Effector CD4-positive, alpha-beta T cell (primary cell): ENCODE measurements around the gene TRPM3.

Source experiments
- DNase-seq: peaks from one replicate; pipeline ENCODE4 v3.0.0-alpha.2; 2020

Gene TRPM3

DNA sequence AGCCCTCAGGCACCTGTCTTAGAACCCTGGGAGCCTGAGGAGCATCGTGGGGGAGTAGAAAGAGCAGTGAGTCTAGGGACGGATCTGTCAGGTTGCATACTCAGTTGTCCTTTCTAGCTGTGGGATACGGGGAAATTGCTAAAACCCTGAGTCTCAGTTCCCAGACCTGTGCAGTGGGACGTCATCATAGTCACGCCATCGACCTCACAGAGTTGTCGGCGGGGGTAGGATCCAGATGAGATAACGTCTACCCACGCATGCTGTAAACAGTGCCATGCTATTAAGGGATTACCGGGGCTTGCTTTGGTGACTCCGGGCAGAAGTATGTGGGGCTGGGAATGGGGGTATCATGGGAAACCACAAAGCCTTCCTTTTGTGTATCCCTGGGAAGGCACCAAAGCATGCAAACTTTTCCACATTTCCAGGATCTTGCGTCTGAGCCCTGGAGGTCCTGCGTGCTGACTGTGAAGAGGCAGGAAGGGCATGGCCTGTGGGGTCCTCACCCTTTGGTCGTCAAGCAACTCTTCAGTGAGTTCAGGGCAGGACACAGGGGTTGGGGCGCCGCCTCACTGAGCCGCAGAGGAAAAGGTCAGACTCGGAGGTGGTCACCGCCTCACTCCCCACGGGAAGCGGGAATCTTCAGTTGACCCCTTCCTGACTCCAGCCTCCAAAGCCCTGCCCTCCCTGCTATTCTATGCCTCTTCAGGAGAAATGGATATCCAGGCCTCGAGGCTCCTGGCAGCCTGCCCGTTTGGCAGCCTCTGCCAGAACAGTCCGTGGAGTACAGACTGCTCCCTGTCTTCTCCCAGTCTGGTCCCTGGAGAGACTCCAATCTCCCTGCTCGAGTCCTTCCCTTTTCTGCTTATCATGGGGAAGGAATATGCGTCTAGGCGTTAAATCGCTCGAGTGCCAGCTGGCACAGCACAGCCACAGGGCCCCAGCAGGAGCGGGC lies 520.1 kb downstream of the TRPM3 start:
- no peak for DNase-seq

DNA sequence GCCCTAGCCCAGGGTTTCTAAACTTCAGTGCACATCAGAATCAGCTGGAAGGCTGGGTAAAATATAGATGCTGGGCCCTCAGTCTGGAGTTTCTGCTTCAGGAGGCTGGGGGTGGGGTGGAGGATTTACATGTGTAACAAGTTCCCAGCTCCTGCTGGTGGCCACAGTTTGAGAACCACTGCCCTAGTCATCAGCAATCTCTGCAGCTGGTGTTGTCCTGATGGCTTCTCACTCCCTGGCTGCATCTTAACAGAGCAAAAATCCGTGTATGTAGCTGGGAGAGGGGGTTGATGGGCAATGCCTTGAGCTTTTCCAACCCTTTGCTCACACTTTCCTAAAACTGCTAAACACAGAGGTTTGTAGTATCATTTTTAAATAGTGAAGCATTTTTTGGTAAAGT lies 520.9 kb downstream of the TRPM3 start:
- DNase-seq = no peak

DNA sequence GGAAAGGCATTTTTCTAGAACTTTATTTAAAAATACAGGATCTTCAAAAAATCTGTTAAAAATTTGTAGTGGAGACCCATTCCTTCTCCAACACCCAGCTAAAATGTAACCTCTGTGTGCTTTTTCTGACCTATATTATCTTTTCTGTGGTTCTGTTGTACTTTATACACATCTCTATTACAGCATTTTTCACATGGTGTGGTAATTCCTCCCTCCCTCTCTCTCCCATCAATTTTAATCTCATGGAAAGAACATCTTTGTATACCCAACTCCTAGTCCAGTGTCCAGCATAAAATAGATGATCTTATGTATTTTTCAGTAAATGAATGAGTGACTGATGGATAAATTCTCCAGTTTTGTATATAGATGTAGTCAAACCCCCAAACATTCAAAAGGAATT lies 523.5 kb downstream of the TRPM3 start:
- DNase-seq = no peak

DNA sequence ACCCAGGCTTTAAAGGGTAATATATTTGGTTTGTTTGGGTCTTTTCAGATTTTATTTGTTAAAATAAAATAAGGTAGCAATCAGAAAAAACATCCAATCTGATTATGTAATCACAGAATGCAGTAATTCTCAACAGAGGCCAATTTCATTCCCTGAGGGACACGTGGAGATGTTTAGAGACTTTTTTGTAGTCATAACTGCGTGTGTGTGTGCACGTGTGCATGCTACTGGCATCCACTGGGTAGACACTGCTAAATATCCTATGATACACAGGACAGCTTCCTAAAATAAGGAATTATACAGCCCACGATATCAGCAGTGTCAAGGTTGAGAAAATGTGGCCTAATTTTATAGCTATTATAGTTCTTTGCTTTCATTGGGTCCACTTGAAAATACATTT lies 526.2 kb downstream of the TRPM3 start:
- DNase-seq = no peak

DNA sequence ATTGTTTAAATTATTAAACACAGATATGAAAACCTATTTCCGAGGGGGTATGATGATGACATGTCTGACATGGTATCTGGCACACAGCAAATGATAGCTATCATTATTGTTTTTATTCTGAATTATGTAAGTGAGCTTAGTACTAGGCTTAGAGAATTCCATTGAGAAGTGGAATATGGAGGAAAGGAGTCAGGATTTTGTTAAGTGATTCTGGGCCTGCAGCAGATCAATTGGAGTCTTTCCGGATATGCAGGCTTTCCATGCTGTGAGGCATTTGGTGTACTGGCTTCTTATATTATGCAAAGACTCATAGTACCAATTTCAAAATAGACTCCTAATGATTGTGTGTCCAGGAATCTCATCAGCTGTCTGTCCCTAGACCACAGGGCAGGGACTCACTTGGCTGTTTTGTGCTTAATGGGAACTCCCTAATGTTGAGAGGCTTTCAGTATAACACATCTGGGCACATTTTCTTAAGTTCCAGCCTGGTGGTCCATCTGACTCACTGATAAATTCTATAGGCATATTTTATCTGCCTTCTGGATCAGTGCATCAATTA lies 527.0 kb downstream of the TRPM3 start:
- DNase-seq = no peak

DNA sequence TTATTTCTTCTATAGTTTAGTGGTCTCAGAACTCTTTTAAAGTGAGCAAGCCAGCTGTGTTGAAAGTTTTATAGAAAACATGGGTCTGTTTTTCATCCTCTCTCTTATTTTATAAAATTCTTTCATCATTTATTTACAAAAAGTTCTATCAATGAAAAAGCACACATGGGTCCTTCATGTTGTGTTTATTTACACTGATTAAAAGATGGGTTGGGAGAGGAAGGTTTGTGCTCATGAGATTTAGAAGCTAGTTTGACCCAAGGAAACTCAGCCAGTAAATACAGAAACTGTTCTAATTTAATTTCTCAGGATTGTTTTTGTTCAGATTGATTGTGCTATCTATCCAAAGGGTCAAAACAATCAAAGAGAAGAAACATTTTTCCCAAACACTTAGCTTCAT lies 528.2 kb downstream of the TRPM3 start:
- no peak for DNase-seq

DNA sequence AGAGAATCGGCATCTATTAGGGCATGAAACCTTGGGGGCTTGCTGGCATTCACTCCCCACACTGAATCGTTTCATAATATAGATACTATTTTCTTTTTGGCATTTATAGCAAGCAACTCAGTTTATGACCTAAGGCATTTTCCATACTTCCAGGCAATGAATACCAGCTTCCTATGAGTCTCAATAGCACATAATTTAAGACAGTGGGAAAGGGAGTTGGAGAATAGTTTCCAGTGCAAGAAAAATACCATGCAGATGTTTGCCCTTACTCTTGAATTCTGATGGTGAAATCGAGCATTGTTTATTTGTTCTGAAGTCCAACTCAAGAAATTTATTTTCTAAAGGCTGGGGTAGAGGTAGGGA lies 531.1 kb downstream of the TRPM3 start:
- DNase-seq = no peak

DNA sequence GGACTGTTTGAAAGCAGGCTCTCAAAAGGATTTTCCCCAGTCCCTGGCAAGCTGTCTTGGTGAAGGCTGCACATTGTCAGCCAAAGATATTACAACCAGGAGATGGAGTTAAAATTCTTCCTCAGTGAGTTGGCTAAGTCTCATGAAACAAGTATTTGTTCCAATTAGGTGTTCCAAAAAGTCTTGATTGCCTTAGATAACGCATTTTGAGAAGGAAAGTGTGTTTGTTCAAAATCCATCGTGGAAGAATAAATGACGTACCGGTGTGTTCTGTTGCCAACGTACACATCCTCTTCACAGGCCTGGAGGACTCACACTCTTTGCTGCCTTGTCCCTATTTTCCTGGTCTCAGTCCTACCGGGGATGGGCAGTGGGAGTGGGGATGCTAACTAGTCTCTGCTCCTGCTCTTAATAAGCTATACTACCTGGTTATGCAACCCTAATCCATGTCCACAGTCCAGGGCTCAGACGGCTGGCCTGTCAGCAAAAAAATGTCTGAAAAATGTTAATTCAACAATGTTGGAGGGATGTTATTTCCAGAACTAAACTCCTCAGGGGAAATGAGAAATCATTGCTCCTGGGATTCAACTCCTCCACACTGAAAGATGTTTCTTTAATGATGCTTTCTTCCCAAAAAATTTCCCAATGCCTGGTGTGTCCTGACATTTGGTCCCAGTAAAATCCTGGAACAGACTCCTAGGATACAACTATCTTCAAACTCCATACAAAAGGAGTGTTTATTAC lies 531.7 kb downstream of the TRPM3 start:
- DNase-seq = no peak

DNA sequence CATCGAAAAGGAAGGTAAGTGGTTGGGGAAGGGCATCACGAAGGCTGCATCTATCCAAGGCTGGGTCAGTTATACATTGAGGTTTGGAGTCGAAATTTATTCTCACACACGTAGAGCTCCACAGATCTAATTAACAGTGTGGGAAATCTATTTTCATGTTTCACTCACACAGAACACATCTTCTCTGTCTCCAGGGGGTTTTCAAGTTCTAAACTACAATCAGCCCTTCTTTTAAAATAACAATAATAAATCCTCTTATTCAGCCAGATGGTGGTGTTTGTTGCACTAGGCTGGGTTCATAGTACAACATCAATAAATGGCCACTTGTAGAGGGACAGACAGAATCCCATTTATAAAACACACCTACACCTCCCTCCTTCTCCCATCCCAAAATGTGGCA lies 532.4 kb downstream of the TRPM3 start:
- no peak for DNase-seq

DNA sequence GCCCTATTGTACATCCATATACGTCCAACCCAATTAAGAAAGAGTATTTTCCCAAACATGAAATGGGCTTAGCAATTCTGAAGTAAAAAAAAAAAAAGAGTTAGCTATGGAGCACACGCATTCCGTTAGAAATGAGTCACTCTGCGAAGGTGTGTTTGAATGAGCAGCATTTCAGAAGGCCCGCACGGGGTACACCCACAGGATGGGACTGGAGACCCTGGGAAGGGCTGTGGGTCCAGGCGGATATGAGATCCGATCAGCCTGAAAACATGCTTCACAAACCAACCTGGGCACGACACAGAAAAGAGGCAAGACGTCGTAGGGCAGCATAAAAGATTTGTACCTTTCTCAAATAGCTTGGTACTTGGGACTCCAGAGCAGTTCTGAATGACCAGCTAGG lies 533.0 kb downstream of the TRPM3 start:
- no peak for DNase-seq

DNA sequence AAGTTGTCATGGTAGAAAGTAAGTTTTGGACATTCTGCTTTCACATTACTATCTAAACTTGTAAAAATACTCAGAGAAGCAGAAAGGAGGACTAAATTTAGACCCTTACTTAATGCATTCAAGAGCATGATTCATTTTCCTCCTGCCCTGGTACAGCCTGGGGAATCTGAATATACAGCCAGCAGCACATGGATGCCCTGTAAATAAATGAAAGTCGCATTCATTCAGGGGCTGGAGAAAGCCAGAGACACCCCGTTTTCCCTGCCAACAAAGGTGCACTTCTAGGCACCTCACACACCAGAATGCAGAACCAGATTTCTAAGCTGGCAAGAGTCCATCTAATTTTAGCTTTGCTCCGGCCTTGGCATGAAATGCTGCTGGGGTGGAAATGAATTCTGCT lies 534.2 kb downstream of the TRPM3 start:
- no peak for DNase-seq

DNA sequence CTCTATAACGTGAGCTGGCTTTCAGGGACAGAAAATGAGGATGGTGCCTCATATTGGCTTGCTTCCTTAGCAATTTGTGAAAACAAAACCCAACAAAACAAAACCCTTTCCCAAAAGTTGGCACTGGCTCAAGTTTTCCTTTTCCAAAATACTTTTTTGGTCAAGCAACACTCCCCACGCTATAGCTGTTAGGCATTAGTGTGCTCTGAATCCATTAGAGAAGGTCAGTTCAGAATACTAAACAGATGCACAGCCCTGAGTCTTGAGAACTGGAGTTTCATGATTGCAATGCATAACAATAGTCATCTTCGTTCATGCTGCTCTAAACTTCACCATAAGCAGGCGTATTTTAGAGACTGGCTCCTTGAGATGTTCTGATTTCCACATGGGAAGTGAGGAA lies 534.9 kb downstream of the TRPM3 start:
- no peak for DNase-seq

DNA sequence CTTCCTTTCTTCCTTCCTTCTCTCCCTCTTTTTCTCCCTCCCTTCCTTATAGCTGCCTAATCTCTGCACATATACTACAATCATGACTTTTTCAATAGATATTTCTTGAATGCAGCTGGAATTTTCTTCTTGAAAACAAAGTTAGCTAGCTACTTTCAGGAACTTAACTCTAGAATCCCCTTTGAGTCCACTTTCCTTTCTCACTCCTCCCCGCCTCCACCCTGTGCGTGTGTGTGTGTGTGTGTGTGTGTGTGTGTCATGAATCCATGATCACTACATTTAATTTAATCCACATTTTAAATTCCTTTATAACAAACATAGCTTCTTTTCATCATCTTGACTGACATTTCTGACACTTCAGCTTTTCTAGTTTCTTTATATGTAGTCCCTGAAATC lies 539.5 kb downstream of the TRPM3 start:
- no peak for DNase-seq

DNA sequence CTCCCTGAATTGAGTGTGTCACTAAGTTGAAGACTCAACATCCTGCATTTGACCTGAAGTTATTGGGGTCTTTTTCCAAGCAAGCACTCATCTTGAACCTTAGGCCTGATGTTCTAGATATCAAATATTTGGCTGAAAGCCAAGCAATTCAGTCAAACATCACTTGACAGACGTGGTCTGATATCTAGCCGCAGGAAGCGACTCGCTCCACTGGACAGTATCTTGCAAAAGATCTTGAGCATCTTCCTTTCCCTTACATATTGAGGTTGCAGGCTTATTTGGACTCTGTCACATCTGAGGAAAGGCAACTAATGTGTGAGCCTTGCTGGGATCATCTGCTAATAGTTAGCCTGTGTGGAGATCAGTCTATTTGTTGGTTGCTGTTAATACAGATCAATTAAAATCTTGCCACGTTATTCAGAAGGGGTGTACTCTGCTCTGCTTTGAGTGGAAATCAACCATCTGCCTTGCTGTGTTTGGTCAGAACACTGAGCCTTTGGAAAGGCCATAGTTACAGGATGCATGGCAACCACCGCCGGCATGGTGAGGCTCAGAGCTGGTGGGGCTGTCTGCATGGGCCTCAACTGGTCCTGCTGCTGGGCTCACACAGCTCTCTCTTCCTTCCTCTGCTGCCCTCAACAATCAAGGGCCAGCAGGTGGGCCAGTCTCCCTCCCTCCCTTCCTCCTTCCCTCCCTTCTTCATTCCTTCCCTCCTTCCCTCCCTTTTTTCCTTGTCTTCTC lies 540.0 kb downstream of the TRPM3 start:
- DNase-seq = no peak

DNA sequence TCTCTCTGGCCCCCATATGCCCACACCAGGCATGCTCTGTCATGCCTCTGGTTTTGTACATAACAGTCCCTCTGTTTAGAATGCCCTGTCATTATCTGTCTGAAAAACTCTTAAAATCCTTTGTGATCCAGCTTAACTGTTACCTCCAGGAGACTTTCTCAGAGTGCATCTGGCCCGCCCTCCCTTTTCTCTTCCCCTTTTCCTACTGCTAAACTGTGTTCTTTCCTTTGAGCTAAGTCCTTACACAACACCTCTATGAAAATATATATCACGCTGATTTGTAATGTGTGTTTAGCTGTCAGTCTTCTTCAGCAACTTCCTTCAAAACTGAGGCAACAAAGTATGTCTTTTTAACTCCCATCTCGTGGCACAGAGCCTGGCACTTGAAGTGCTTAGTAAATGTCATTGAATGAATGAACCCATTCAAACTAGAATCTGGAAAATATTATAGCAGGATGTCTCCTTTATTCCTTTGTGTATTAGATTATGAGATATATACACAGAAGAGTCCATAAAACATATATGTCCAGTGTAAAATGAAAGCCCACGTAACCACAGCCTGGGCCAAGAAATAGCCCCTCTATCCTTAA lies 540.7 kb downstream of the TRPM3 start:
- DNase-seq = no peak

DNA sequence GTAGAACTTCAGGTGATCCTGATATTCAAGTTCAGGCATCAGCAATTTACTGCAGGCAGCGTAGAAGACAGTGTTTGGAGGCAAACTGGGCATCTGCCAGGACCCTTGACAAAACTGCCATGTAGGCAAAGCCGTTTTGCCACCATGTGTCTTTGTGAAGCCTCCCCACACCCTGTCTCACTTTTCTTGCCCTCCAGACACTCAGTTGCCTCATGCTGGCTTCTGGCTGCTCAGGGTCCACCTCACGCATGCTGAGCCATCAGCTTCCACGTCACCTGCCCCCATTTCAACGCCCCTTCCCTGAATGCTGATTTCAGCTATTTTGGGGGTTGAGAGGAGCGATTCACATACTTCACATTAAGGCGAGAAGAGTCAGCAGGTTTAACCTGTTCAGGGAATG lies 541.7 kb downstream of the TRPM3 start:
- DNase-seq = no peak

DNA sequence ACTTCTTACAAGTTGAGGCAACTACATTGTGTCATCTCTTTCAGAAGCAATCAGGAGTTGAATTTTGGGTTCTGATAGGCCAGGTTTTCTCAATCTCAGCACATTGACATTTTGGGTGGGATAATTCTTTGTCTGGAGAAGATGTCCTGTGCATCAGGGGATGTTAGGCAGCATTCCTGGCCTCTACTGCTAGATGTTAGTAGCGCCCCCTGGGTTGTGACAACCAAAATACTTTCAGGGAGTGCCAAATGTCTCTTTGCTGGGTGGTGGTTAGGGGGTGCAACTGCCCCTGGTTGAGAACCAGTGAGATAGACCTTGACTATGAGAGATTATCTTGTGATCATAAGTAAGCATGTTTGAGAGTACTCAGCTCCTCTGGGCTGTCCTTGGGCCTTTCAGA lies 542.7 kb downstream of the TRPM3 start:
- no peak for DNase-seq

DNA sequence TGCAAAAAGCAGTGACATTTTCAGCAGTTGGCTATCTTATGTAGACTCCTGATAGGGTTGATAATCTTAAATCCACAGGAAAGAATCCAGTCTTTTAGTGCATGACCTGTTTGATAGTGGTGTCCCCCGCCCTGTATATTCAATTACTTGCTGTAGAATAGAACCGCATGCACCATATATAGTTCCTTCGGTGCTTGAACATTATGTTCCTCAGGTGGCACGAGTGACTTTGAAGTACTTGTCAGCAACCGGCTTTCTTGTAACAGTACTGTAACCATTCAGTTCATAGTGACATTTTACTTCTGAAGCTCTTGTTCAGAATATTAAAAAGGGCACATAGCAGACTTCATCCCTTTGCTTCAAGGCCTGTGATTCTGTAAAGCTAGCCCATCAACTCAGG lies 543.8 kb downstream of the TRPM3 start:
- no peak for DNase-seq

DNA sequence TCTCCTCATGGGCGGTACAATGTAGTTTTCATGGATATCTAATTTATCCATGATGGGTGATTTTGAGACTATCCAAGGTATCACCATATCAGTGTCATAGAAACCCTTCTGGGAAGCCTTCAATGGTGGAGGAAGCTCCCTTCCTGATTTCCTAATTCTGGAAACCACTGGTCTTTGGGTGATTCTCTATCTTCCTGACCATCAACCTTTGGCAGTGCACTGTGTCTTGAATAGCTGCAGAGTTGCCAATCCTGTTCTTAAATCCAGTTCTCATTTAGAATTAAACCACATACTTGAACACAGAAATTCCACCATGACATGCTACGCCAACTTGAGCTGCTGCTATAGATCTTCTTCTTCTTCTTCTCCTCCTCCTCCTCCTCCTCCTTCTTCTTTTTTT lies 545.3 kb downstream of the TRPM3 start:
- DNase-seq = no peak

DNA sequence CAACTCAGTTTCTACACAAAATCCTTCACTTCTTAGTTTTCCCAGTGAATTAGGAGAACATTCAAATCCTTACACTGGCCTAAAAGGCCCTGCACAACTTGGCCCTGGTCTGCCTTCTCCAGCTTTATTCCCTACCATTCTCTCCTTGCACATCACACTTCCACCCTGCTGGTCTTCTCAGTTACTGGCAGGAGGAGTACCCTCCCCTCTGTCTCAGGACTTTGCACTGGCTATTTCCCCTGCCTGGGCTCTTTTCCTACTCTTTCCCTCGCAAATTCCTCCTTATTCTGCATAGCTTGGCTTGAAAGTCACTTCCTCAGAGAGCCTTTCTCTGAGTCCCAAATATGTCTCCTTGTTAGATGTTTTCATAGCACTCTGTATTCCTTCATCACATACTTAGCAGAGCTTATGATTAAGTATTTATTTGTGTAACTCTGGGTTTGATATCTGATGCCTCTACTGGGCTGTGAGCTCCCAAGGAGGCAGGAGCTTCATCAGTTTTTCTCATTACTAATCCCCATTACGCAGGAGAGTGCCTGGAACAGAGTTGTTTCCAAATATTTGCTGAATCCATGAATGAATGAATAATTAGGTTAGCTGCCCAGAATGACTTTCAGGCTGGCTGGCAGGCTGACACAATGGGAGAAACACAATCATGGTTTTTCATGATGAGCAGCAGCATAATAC lies 547.1 kb downstream of the TRPM3 start:
- DNase-seq = no peak

DNA sequence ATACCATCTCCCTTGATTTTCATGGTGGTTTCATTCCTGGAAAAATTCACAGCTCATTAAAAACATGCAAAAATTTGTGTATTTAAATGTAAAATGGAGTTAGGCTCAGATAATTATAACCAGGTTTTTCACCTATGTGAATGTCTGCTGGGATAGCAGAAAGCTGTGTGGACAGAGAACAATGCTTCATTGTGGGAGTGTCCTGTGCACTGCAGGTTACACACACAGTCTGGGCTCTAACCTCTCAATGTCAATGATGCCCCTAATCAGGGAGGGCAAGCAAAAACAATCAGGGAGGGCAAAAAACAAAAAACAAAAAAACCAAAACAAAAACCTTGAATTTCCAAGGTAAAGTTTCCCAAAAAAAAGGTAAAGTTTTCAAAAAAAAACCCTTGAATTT lies 548.1 kb downstream of the TRPM3 start:
- DNase-seq = no peak

DNA sequence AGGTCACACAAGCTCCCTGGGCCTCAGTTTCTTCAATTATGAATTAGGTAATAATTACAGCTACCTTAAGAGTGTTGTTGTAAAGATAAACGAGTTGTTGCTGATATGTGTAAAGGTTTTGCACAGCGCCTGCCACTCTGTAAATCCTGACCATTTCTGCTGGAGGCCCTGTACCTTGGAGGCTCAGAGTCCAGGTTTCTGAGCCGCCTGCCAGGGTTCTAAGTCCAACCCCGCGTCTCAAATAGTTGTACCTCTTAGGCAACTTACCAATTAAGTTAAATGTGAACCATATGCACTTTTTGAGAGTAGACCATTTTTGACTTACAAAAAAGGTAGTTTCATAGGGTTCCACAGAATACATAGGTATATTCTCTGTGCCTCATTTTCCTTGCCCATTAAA lies 550.2 kb downstream of the TRPM3 start:
- no peak for DNase-seq
